Spleen (tissue), 11 donors: ENCODE results near the gene GSG1L. TPM values are rescaled to one million over a fixed set of nuclear protein-coding genes. Genes with fewer than 3 reads are reported as not detected.

Experiments used
- DNase-seq: peaks from one replicate; pipeline ENCODE4 v3.0.0-alpha.2; 2020
- H3K27ac ChIP-seq, 8 donors: fragments of 200-600 bp; sonication (generic) in 7 of 8; 1 replicate in 4 of 8; 2 replicates in 4 of 8; pipeline versions ENCODE4 v1.5.0 to v1.8.0; 2016 to 2021; ENCODE audit warnings: inconsistent platforms in 4 of 8, mild to moderate bottlenecking in 4 of 8, moderate library complexity in 1 of 8
- H3K27me3 ChIP-seq, 7 donors: fragments of 200-600 bp; sonication (generic) in 6 of 7; replicated peaks in 1 of 7; 1 replicate in 4 of 7; 2 replicates in 3 of 7; pipeline versions ENCODE4 v1.5.0 to v1.8.0; 2016 to 2021; ENCODE audit warnings: inconsistent platforms in 3 of 7, mild to moderate bottlenecking in 1 of 7
- H3K36me3 ChIP-seq, 6 donors: fragments of 200-600 bp; sonication (generic) in 5 of 6; 1 replicate in 4 of 6; 2 replicates in 2 of 6; pipeline versions ENCODE4 v1.5.0 to v1.8.0; 2016 to 2021; ENCODE audit warnings: inconsistent platforms in 2 of 6
- H3K4me1 ChIP-seq, 6 donors: fragments of 200-600 bp; sonication (generic) in 5 of 6; 1 replicate in 3 of 6; 2 replicates in 3 of 6; pipeline versions ENCODE4 v1.5.0 to v1.8.0; 2016 to 2021; ENCODE audit warnings: inconsistent platforms in 3 of 6
- H3K4me3 ChIP-seq, 8 donors: fragments of 200-600 bp; sonication (generic) in 7 of 8; 1 replicate in 4 of 8; 2 replicates in 4 of 8; pipeline versions ENCODE4 v1.5.0 to v1.8.0; 2016 to 2021; ENCODE audit warnings: inconsistent platforms in 4 of 8, mild to moderate bottlenecking in 4 of 8, moderate library complexity in 2 of 8
- H3K9me3 ChIP-seq, 8 donors: fragments of 200-600 bp; sonication (generic) in 7 of 8; 1 replicate in 4 of 8; 2 replicates in 4 of 8; pipeline versions ENCODE4 v1.5.0 to v1.8.0; 2016 to 2021; ENCODE audit warnings: inconsistent platforms in 4 of 8
- POLR2A ChIP-seq, 3 donors: fragments of 450-650 bp; IDR thresholded peaks; one replicate each; pipeline ENCODE4 v1.5.1; 2017; ENCODE audit warnings: antibody characterized with exemption in 3 of 3, mild to moderate bottlenecking in 1 of 3
- POLR2AphosphoS5 ChIP-seq, 3 donors: sonication (generic); formaldehyde crosslinking; IDR thresholded peaks; one replicate each; pipeline ENCODE4 v1.5.1; 2017; ENCODE audit warnings: antibody characterized with exemption in 3 of 3
- WGBS, 5 donors: extraction: QIAGEN DNeasy Blood & Tissue Kit in 3 of 5; methylation state at CpG; one replicate each; pipeline versions ENCODE4 v1.1.5 to v1.1.7; 2013 to 2018; 5-methylcytosine and 5-hydroxymethylcytosine counted together
- intact Hi-C: fragments of 100-400 bp; cut with DNase I; formaldehyde crosslinking; loops from one replicate; pipeline ENCODE4 v1.15.0; 2023; ENCODE audit warnings: low total_unique reads
- polyA plus RNA-seq, 3 donors: library from polyadenylated mRNA; stranded (reverse); fragments of 200-250 nt; gene quantifications; one replicate each; pipeline ENCODE4 v1.2.1, GENCODE V29; 2013
- total RNA-seq, 7 donors: library from RNA; depleted of rRNA in 3 of 7; stranded (reverse); fragments of >200 nt in 3 of 7; fragmentation: NEBNext Ultra II Directional in 4 of 7; extraction: Animal tissue kit (Norgen Biotek cat#: 25700) in 4 of 7; gene quantifications; one replicate each; pipeline versions ENCODE4 v1.1.0 to v1.2.1, GENCODE V29; 2016 to 2021
- TF ChIP-seq, protein P1 (sequence below), 11 experiments: fragments of 200-600 bp in 7 of 11; fragments of 450-650 bp in 4 of 11; sonication (generic) in 4 of 11; IDR thresholded peaks in 8 of 11; conservative IDR thresholded peaks in 3 of 11; 1 replicate in 7 of 11; 2 replicates in 4 of 11; pipeline versions ENCODE4 v1.4.0 to v1.8.0; 2016 to 2021; ENCODE audit warnings: antibody characterized with exemption in 11 of 11, inconsistent platforms in 4 of 11, mild to moderate bottlenecking in 1 of 11
- donor health status: healthy with polysubstance abuse.
- donor health status: DM: no; HTN: no; CAD: no; lungs with moderate emphysema.
- donor health status: DM: no; HTN: no; CAD: no.
- donor health status: Bipolar disorder and iron deficiency.
- donor health status: healthy.
- donor health status: DM: no; HTN: no; CAD: no.
- donor health status: DM: yes; HTN: yes; CAD: no.

The GSG1L gene
- total and polyA plus RNA-seq, 10 donors = 0.22 to 0.58 (median 0.43) TPM; not detected in 6

DNA sequence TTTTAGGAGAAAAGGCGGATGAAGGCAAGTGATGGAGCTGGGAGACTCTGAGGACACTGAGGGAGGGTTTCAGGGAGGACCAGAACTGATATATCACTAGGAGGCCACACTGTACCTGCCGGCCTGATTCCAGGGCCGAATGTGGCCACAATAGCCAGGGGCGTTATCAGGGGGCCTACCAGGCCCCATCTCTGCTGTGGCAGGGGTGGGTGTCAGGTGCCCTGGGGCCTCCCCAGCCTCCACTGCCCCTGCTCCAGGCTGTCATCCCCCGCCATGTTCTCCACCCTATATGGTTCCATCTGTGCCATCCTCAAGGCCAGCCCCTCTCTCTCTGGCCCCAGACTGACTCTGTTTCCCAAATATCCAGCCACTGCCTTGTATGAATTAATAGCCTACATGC lies 246.5 kb downstream of the GSG1L start:
- WGBS, 5 donors = 77 to 92% (median 85%) methylated on average over 5 of the region's 5 CpGs
- Histone ChIP-seq H3K27ac (no peak overlapping the region), H3K4me3 (no peak overlapping the region), H3K4me1 (no peaks in the 10 kb centered on the region), H3K9me3 (no peaks in the 10 kb centered on the region), H3K27me3 (peaks cover 0 to 56% (median 0%) of the 10 kb centered on the region in 7 donors), H3K36me3 (no peaks in the 10 kb centered on the region)
- TF ChIP-seq POLR2A (IDR thresholded peaks at IDR 0.05) (no peak), POLR2AphosphoS5 (IDR thresholded peaks at IDR 0.05) (no peak)
- TF ChIP-seq, protein P1, sequence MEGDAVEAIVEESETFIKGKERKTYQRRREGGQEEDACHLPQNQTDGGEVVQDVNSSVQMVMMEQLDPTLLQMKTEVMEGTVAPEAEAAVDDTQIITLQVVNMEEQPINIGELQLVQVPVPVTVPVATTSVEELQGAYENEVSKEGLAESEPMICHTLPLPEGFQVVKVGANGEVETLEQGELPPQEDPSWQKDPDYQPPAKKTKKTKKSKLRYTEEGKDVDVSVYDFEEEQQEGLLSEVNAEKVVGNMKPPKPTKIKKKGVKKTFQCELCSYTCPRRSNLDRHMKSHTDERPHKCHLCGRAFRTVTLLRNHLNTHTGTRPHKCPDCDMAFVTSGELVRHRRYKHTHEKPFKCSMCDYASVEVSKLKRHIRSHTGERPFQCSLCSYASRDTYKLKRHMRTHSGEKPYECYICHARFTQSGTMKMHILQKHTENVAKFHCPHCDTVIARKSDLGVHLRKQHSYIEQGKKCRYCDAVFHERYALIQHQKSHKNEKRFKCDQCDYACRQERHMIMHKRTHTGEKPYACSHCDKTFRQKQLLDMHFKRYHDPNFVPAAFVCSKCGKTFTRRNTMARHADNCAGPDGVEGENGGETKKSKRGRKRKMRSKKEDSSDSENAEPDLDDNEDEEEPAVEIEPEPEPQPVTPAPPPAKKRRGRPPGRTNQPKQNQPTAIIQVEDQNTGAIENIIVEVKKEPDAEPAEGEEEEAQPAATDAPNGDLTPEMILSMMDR (IDR thresholded peaks at IDR 0.05 in 8 of 11, conservative IDR thresholded peaks at IDR 0.05 in 3 of 11) = no peak
- DNase-seq = peak; percentile 38
- intact Hi-C loops = no loop called here

DNA sequence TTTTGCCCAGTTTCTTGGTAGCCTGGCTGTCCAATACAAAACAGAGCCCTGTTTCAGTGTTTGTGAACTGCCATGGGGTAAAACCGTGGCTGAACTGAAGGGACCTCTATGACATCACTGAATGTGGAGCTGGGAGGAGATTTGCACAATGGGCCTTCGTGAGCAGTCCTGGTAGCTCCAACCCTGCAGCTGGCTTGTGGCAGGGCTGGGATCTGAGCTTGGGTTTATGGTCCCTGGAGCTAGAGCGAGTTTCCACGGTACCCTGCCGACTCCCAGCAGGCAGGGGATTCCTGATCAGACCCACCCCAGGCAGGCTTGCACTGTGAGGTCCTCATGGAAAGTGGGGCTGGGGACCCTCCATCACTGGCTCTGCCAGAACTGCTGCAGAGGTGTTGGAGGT lies 247.0 kb downstream of the GSG1L start:
- H3K27ac ChIP-seq = no peak overlapping the region
- H3K27me3 ChIP-seq = peaks cover 0 to 56% (median 0%) of the 10 kb centered on the region in 7 donors
- H3K9me3 ChIP-seq = no peaks in the 10 kb centered on the region
- WGBS, 5 donors = 56 to 81% (median 72%) methylated on average over 5 of the region's 5 CpGs
- intact Hi-C loops = no loop called here
- no peaks in the 10 kb centered on the region for H3K4me1 ChIP-seq
- DNase-seq = peak; percentile 29
- no peak overlapping the region for H3K4me3 ChIP-seq
- no peaks in the 10 kb centered on the region for H3K36me3 ChIP-seq
- TF ChIP-seq POLR2AphosphoS5 (IDR thresholded peaks at IDR 0.05) (no peak), POLR2A (IDR thresholded peaks at IDR 0.05) (no peak)
- TF ChIP-seq, protein P1 (IDR thresholded peaks at IDR 0.05 in 8 of 11, conservative IDR thresholded peaks at IDR 0.05 in 3 of 11) = no peak

DNA sequence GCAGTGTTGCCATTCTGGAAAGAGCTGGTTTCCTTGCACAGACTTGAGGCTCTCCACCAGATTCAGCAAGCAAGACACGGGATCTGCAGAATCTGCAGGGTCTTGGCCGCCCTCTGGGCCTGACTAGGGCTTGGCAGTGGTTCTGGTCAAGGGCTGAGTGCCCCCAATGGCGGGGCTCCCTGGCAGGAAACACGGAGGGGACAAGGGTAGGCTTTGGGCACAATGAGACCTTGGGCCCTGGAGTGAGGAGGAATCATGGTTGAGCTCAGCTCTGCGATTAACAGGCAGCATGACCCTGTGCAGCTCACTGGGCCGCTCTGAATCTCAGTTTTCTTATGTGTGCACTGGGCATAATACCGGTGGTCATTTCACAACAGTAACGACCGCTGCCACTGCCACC lies 249.9 kb downstream of the GSG1L start:
- Histone ChIP-seq H3K27me3 (peaks cover 0 to 36% (median 0%) of the 10 kb centered on the region in 7 donors), H3K27ac (no peak overlapping the region), H3K4me1 (no peaks in the 10 kb centered on the region), H3K4me3 (no peak overlapping the region), H3K9me3 (peaks cover 0 to 10% (median 0%) of the 10 kb centered on the region in 8 donors), H3K36me3 (no peaks in the 10 kb centered on the region)
- TF ChIP-seq POLR2AphosphoS5 (IDR thresholded peaks at IDR 0.05) (no peak), POLR2A (IDR thresholded peaks at IDR 0.05) (no peak)
- TF ChIP-seq, protein P1 (IDR thresholded peaks at IDR 0.05 in 8 of 11, conservative IDR thresholded peaks at IDR 0.05 in 3 of 11) = no peak
- intact Hi-C loops = no loop called here
- peak; percentile 30 for DNase-seq
- WGBS, 5 donors = 81 to 89% (median 86%) methylated on average over 6 to 9 of the region's 9 CpGs

DNA sequence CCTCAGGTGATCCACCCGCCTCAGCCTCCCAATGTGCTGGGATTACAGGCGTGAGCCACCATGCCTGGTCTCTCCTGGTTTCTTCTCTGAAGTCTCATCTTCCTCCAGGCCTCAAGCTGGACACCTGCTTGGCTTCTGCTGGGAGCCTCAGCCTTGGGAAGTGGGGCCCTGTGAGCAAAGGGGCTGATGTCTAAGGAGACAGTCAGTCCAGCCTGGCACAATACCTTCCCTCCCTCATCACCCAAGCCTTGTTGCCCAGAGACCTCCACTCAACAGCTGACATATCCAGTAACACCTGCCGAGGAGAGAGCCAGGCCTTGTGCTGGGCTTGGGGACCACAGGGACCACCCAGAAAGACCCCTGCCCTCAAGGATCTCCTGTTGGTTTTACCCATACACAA lies 251.6 kb downstream of the GSG1L start:
- intact Hi-C loops = no loop called here
- 75 to 86% (median 79%) methylated on average over 3 of the region's 3 CpGs for WGBS, 5 donors
- peaks cover 0 to 22% (median 0%) of the 10 kb centered on the region in 7 donors for H3K27me3 ChIP-seq
- DNase-seq = peak; percentile 23
- TF ChIP-seq, protein P1 (IDR thresholded peaks at IDR 0.05 in 8 of 11, conservative IDR thresholded peaks at IDR 0.05 in 3 of 11) = no peak
- no peak for TF ChIP-seq POLR2A (IDR thresholded peaks at IDR 0.05)
- H3K36me3 ChIP-seq = no peaks in the 10 kb centered on the region
- no peak overlapping the region for H3K27ac ChIP-seq
- H3K9me3 ChIP-seq = peaks cover 0 to 10% (median 0%) of the 10 kb centered on the region in 8 donors
- no peaks in the 10 kb centered on the region for H3K4me1 ChIP-seq
- H3K4me3 ChIP-seq = no peak overlapping the region
